H9 (cell line): ENCODE data around the gene CTNNA3. TPM values are rescaled to one million over a fixed set of nuclear protein-coding genes. Genes with fewer than 3 reads are reported as not detected.

ENCODE experiments used
- DNase-seq: peaks from one replicate; pipeline ENCODE4 v3.0.0-alpha.2; 2017
- H2AFZ ChIP-seq: one replicate; pipeline ENCODE4 v1.6.1; 2013; ENCODE audit warnings: mild to moderate bottlenecking, low read length, control low read depth, moderate library complexity
- H2AK5ac ChIP-seq: 2 replicates; pipeline ENCODE4 v1.6.1; 2013; ENCODE audit warnings: low read length, control low read depth, mixed read lengths; ENCODE audit not compliant: insufficient read length
- H2BK120ac ChIP-seq: one replicate; pipeline ENCODE4 v1.6.1; 2013; ENCODE audit warnings: low read depth, mild to moderate bottlenecking, low read length, control low read depth, inconsistent platforms; ENCODE audit not compliant: poor library complexity, severe bottlenecking
- H2BK12ac ChIP-seq: 2 replicates; pipeline ENCODE4 v1.6.1; 2013; ENCODE audit warnings: low read length, control low read depth, mixed read lengths, low read depth; ENCODE audit not compliant: insufficient read length
- H2BK15ac ChIP-seq: 2 replicates; pipeline ENCODE4 v1.6.1; 2013; ENCODE audit warnings: low read depth, low read length, control low read depth
- H2BK20ac ChIP-seq: one replicate; pipeline ENCODE4 v1.6.1; 2013; ENCODE audit warnings: low read depth, mild to moderate bottlenecking, low read length, control low read depth, inconsistent platforms; ENCODE audit not compliant: poor library complexity, severe bottlenecking
- H2BK5ac ChIP-seq: 2 replicates; pipeline ENCODE4 v1.6.1; 2013; ENCODE audit warnings: low read length, control low read depth, mixed read lengths; ENCODE audit not compliant: insufficient read length
- H3K14ac ChIP-seq: 2 replicates; pipeline ENCODE4 v1.6.1; 2013; ENCODE audit warnings: low read length, control low read depth; ENCODE audit not compliant: insufficient read depth
- H3K18ac ChIP-seq: 2 replicates; pipeline ENCODE4 v1.6.1; 2013; ENCODE audit warnings: low read depth, mild to moderate bottlenecking, mixed read lengths, low read length, control low read depth; ENCODE audit not compliant: insufficient read length
- H3K23ac ChIP-seq: 2 replicates; pipeline ENCODE4 v1.6.1; 2013; ENCODE audit warnings: low read length, control low read depth, mixed read lengths, low read depth; ENCODE audit not compliant: insufficient read length
- H3K23me2 ChIP-seq: 2 replicates; pipeline ENCODE4 v1.6.1; 2013; ENCODE audit warnings: low read depth, mild to moderate bottlenecking, mixed read lengths, low read length, control low read depth; ENCODE audit not compliant: insufficient read length, poor library complexity, severe bottlenecking
- H3K27ac ChIP-seq: 2 replicates; pipeline ENCODE4 v1.5.1; 2013; ENCODE audit warnings: low read length, control low read depth, mixed read lengths, low read depth; ENCODE audit not compliant: insufficient read length
- H3K27me3 ChIP-seq: 2 replicates; pipeline ENCODE4 v1.6.1; 2013; ENCODE audit warnings: low read length, control low read depth, inconsistent platforms; ENCODE audit not compliant: insufficient read depth
- H3K4ac ChIP-seq: 2 replicates; pipeline ENCODE4 v1.6.1; 2013; ENCODE audit warnings: low read depth, mild to moderate bottlenecking, control low read depth, inconsistent platforms, low read length, moderate library complexity
- H3K4me1 ChIP-seq: 2 replicates; pipeline ENCODE4 v1.6.1; 2013; ENCODE audit warnings: low read length, control low read depth, inconsistent platforms; ENCODE audit not compliant: insufficient read depth
- H3K4me2 ChIP-seq: 2 replicates; pipeline ENCODE4 v1.6.1; 2013; ENCODE audit warnings: low read length, control low read depth, mixed read lengths; ENCODE audit not compliant: insufficient read length, insufficient read depth
- H3K56ac ChIP-seq: 2 replicates; pipeline ENCODE4 v1.6.1; 2013; ENCODE audit warnings: low read depth, mild to moderate bottlenecking, mixed read lengths, low read length, control low read depth; ENCODE audit not compliant: insufficient read length
- H3K79me1 ChIP-seq: 2 replicates; pipeline ENCODE4 v1.6.1; 2013; ENCODE audit warnings: low read depth, mild to moderate bottlenecking, moderate library complexity, low read length, control low read depth, inconsistent platforms; ENCODE audit not compliant: insufficient read depth, poor library complexity, severe bottlenecking
- H3K79me2 ChIP-seq: 2 replicates; pipeline ENCODE4 v1.6.1; 2013; ENCODE audit warnings: low read length, control low read depth, inconsistent platforms; ENCODE audit not compliant: insufficient read depth
- H3K9ac ChIP-seq: 2 replicates; pipeline ENCODE4 v1.6.1; 2013; ENCODE audit warnings: low read length, control low read depth, mixed read lengths; ENCODE audit not compliant: insufficient read length; ENCODE audit errors: extremely low read depth
- H3K9me3 ChIP-seq: one replicate; pipeline ENCODE4 v1.6.1; 2013; ENCODE audit warnings: low read depth, low read length, inconsistent platforms; ENCODE audit not compliant: control insufficient read depth
- H3T11ph ChIP-seq: one replicate; pipeline ENCODE4 v1.6.1; 2013; ENCODE audit warnings: mild to moderate bottlenecking, low read length, control low read depth, inconsistent platforms
- H4K20me1 ChIP-seq: one replicate; pipeline ENCODE4 v1.6.1; 2013; ENCODE audit not compliant: control insufficient read depth, insufficient read length, insufficient read depth
- H4K5ac ChIP-seq: 2 replicates; pipeline ENCODE4 v1.6.1; 2013; ENCODE audit warnings: low read depth, mild to moderate bottlenecking, mixed read lengths, low read length, control low read depth; ENCODE audit not compliant: insufficient read length
- H4K8ac ChIP-seq: replicated peaks from 2 replicates; pipeline ENCODE4 v1.6.1; 2013; ENCODE audit warnings: low read length, control low read depth, mixed read lengths, low read depth; ENCODE audit not compliant: insufficient read length
- H4K91ac ChIP-seq: 2 replicates; pipeline ENCODE4 v1.6.1; 2013; ENCODE audit warnings: low read depth, mild to moderate bottlenecking, moderate library complexity, mixed read lengths, low read length, control low read depth; ENCODE audit not compliant: insufficient read length
- H3K27ac Mint-ChIP-seq, 3 experiments: 2 replicates in 2 of 3; 3 replicates in 1 of 3; pipeline ENCODE4 v1.8.0; 2020 to 2021; ENCODE audit warnings: mixed read lengths in 3 of 3, mild to moderate bottlenecking in 1 of 3, moderate library complexity in 1 of 3
- H3K27me3 Mint-ChIP-seq: 2 replicates; pipeline ENCODE4 v1.8.0; 2021; ENCODE audit warnings: low read depth, mild to moderate bottlenecking, moderate library complexity, mixed read lengths
- H3K36me3 Mint-ChIP-seq, 3 experiments: 2 replicates in 2 of 3; 3 replicates in 1 of 3; pipeline ENCODE4 v1.8.0; 2020 to 2021; ENCODE audit warnings: low read depth in 3 of 3, mixed read lengths in 3 of 3; ENCODE audit not compliant: insufficient read depth in 1 of 3
- H3K4me1 Mint-ChIP-seq, 2 experiments: 2 replicates each; pipeline ENCODE4 v1.8.0; 2020; ENCODE audit warnings: mixed read lengths in 2 of 2
- H3K4me3 Mint-ChIP-seq, 2 experiments: 2 replicates in 1 of 2; 3 replicates in 1 of 2; pipeline ENCODE4 v1.8.0; 2020 to 2021; ENCODE audit warnings: mild to moderate bottlenecking in 2 of 2, mixed read lengths in 2 of 2, moderate library complexity in 1 of 2
- H3K9me3 Mint-ChIP-seq, 2 experiments: 2 replicates in 1 of 2; 3 replicates in 1 of 2; pipeline ENCODE4 v1.8.0; 2020; ENCODE audit warnings: mild to moderate bottlenecking in 2 of 2, mixed read lengths in 2 of 2, moderate library complexity in 1 of 2
- WGBS: extraction: QIAGEN DNeasy Blood & Tissue Kit; methylation state at CpG from one replicate; pipeline ENCODE4 v1.1.7; 2013; ENCODE audit warnings: missing lambda C conversion rate, low lambda C conversion rate, mixed read lengths; ENCODE audit not compliant: insufficient read length; ENCODE audit errors: extremely low coverage; 5-methylcytosine and 5-hydroxymethylcytosine counted together
- total RNA-seq: library from RNA; stranded (reverse); gene quantifications from 2 replicates; pipeline ENCODE4 v1.2.1, GENCODE V29; 2021
- TF ChIP-seq, protein P1 (sequence below): fragments of 200-600 bp; sonication (generic); conservative IDR thresholded peaks from 3 replicates; pipeline ENCODE4 v1.8.0; 2021; ENCODE audit warnings: antibody characterized with exemption, mild to moderate bottlenecking

Gene CTNNA3
- total RNA-seq, 1 experiment from 2014 or later = 3.3 TPM

DNA sequence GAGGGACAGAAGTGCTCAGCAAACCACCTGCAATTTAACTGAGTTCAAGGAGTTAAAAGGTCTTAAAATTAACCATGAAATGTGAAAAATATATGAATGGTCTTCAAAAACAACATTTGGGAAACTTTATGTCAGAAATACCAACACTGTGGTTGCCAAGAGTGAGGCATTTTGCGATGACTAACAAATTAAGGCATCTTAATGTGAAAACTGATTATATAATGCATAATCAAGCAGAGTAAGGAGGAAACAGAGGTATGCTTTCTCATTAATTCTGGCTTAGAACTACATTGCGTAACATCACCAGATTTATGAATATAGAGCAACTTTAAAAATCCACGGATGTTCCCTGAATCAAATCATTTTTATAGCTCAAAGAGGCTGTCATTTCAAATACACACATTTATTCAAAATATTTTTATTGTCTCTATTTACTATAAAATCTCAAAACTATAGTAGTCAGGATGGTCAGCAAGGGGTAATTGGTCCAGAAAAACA lies 434.6 kb downstream of the CTNNA3 start:
- Histone ChIP-seq H3K18ac (no peak overlapping the region), H3K23ac (no peak overlapping the region), H3K9ac (no peak overlapping the region), H2BK12ac (no peak overlapping the region), H3K56ac (no peak overlapping the region), H3K79me1 (no peaks in the 10 kb centered on the region), H3K79me2 (no peaks in the 10 kb centered on the region), H2BK5ac (no peak overlapping the region), H4K8ac (no peak overlapping the region), H3K27ac (no peak overlapping the region), H4K91ac (no peak overlapping the region), H3T11ph (no peak overlapping the region), H2AFZ (no peak overlapping the region), H3K23me2 (no peaks in the 10 kb centered on the region), H2BK20ac (no peak overlapping the region), H2BK15ac (no peak overlapping the region), H2AK5ac (no peak overlapping the region), H3K9me3 (no peaks in the 10 kb centered on the region), H3K4me2 (no peak overlapping the region), H3K4ac (no peak overlapping the region), H2BK120ac (no peak overlapping the region), H3K27me3 (no peaks in the 10 kb centered on the region), H4K20me1 (no peaks in the 10 kb centered on the region), H4K5ac (no peak overlapping the region), H3K4me1 (no peaks in the 10 kb centered on the region), H3K14ac (no peak overlapping the region)
- no CpG with 5 or more reads among the region's 3 CpGs for WGBS
- Mint-ChIP-seq H3K4me1 (peaks cover 0 to 3% of the 10 kb centered on the region in 2 experiments; a peak in 1 of 4 replicates), H3K9me3 (no peaks in the 10 kb centered on the region), H3K4me3 (no peak overlapping the region), H3K27me3 (no peaks in the 10 kb centered on the region), H3K36me3 (no peaks in the 10 kb centered on the region), H3K27ac (no peak overlapping the region)
- TF ChIP-seq, protein P1, sequence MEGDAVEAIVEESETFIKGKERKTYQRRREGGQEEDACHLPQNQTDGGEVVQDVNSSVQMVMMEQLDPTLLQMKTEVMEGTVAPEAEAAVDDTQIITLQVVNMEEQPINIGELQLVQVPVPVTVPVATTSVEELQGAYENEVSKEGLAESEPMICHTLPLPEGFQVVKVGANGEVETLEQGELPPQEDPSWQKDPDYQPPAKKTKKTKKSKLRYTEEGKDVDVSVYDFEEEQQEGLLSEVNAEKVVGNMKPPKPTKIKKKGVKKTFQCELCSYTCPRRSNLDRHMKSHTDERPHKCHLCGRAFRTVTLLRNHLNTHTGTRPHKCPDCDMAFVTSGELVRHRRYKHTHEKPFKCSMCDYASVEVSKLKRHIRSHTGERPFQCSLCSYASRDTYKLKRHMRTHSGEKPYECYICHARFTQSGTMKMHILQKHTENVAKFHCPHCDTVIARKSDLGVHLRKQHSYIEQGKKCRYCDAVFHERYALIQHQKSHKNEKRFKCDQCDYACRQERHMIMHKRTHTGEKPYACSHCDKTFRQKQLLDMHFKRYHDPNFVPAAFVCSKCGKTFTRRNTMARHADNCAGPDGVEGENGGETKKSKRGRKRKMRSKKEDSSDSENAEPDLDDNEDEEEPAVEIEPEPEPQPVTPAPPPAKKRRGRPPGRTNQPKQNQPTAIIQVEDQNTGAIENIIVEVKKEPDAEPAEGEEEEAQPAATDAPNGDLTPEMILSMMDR = no peak
- no peak for DNase-seq
